Prostate gland (tissue), 2 donors: ENCODE results near the gene RGPD4.

ENCODE experiments used
- CTCF ChIP-seq, 4 experiments: fragments of 200-600 bp in 2 of 4; fragments of 450-650 bp in 2 of 4; sonication (generic) in 2 of 4; IDR thresholded peaks; 1 replicate in 3 of 4; 2 replicates in 1 of 4; pipeline ENCODE4 v1.5.1; 2016 to 2019; ENCODE audit warnings: antibody characterized with exemption in 4 of 4, mild to moderate bottlenecking in 2 of 4, moderate library complexity in 2 of 4
- POLR2A ChIP-seq: fragments of 450-650 bp; IDR thresholded peaks from one replicate; pipeline ENCODE4 v1.6.1; 2016; ENCODE audit warnings: antibody characterized with exemption, mild to moderate bottlenecking
- POLR2AphosphoS5 ChIP-seq: sonication (generic); formaldehyde crosslinking; IDR thresholded peaks from one replicate; pipeline ENCODE4 v1.6.1; 2017; ENCODE audit warnings: antibody characterized with exemption

- no peak for TF ChIP-seq CTCF (IDR thresholded peaks at IDR 0.05)
- TF ChIP-seq POLR2A = no peak
- no peak for TF ChIP-seq POLR2AphosphoS5
Measured at GRCh38 chr2:107809835-107810234, 16.9 kb upstream of the RGPD4 start.
